Measurements from ENCODE around the gene INKA2.

DNA sequence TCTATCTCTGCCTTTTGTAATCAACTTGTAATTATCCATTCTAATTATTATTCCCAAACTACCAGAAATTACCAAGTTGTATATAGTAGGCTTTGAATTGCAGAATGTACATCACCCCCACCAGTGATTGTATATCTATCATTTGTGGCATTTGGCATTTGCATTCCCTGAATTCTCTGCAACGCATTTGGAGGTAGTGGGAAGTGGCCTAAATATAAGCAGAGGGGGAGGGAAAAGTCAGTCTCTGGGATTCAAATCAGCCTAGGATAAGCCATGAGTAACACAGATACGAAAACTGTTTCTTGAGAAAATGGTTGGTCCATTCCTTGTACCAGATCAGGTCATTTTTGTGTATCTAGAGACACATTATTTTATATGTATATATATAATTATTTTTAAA lies 37.2 kb upstream of the INKA2 start:
- no peak for TF ChIP-seq EP300 (IDR thresholded peaks at IDR 0.05)
- TF ChIP-seq POLR2A (IDR thresholded peaks at IDR 0.05): no peak
- TF ChIP-seq, protein P1, sequence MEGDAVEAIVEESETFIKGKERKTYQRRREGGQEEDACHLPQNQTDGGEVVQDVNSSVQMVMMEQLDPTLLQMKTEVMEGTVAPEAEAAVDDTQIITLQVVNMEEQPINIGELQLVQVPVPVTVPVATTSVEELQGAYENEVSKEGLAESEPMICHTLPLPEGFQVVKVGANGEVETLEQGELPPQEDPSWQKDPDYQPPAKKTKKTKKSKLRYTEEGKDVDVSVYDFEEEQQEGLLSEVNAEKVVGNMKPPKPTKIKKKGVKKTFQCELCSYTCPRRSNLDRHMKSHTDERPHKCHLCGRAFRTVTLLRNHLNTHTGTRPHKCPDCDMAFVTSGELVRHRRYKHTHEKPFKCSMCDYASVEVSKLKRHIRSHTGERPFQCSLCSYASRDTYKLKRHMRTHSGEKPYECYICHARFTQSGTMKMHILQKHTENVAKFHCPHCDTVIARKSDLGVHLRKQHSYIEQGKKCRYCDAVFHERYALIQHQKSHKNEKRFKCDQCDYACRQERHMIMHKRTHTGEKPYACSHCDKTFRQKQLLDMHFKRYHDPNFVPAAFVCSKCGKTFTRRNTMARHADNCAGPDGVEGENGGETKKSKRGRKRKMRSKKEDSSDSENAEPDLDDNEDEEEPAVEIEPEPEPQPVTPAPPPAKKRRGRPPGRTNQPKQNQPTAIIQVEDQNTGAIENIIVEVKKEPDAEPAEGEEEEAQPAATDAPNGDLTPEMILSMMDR (IDR thresholded peaks at IDR 0.05): no peak
